ENCODE measurements around the gene TTC17.
A peak's percentile ranks its signal among the peaks of the same experiment; 100 is the strongest.
"Not testable (repeated sequence)": the region's sequence is repeated elsewhere in the genome, so short reads cannot be mapped to it uniquely, and the experiment has no call there.

The TTC17 gene

GRCh38 chr11:43358801-43359421 lies at the start of gene TTC17:
TSS of gene TTC17 (plus strand) at chr11:43358920. CDS start at chr11:43358955, 35 bp downstream.
- DNase-seq (ENCODE audit: low spot score): peak; percentile 90

- DNase-seq (ENCODE audit: low spot score): peak; percentile 94
These were observed 46.7 kb upstream of the TTC17 start, which contains the start of gene API5 for GRCh38 chr11:43311791-43312607. TSS of gene API5 (plus strand) at chr11:43311996. CDS start at chr11:43312128, 132 bp downstream.

- DNase-seq (ENCODE audit: low spot score): no peak
These were observed 42.8 kb upstream of the TTC17 start for GRCh38 chr11:43315966-43316365.

GRCh38 chr11:43316451-43316850 lies 42.3 kb upstream of the TTC17 start:
- DNase-seq (ENCODE audit: low spot score): no peak

GRCh38 chr11:43327987-43328386 lies 30.7 kb upstream of the TTC17 start:
- DNase-seq (ENCODE audit: low spot score): no peak

GRCh38 chr11:43328482-43328881 lies 30.2 kb upstream of the TTC17 start:
- DNase-seq (ENCODE audit: low spot score): no peak

- DNase-seq (ENCODE audit: low spot score): no peak
These were observed 17.6 kb upstream of the TTC17 start for GRCh38 chr11:43341159-43341558.

GRCh38 chr11:43351426-43351825 lies 7.3 kb upstream of the TTC17 start:
- DNase-seq (ENCODE audit: low spot score): not testable (repeated sequence)

GRCh38 chr11:43354311-43354710 lies 4.4 kb upstream of the TTC17 start:
- DNase-seq (ENCODE audit: low spot score): no peak

GRCh38 chr11:43356336-43356735 lies 2.4 kb upstream of the TTC17 start:
- no peak for DNase-seq (ENCODE audit: low spot score)

GRCh38 chr11:43358279-43358800 lies 380 bp upstream of the TTC17 start:
- no peak for DNase-seq (ENCODE audit: low spot score)

GRCh38 chr11:43359422-43359818 lies 700 bp downstream of the TTC17 start:
- DNase-seq (ENCODE audit: low spot score): peak; percentile 6

- DNase-seq (ENCODE audit: low spot score): no peak
These were observed 1.8 kb downstream of the TTC17 start for GRCh38 chr11:43360361-43361032.

GRCh38 chr11:43366677-43367076 lies 8.0 kb downstream of the TTC17 start:
- no peak for DNase-seq (ENCODE audit: low spot score)

GRCh38 chr11:43367382-43368178 lies 8.9 kb downstream of the TTC17 start:
- no peak for DNase-seq (ENCODE audit: low spot score)

GRCh38 chr11:43376065-43376464 lies 17.3 kb downstream of the TTC17 start:
- DNase-seq (ENCODE audit: low spot score): no peak

GRCh38 chr11:43376594-43376993 lies 17.9 kb downstream of the TTC17 start:
- DNase-seq (ENCODE audit: low spot score): no peak

GRCh38 chr11:43377389-43377788 lies 18.7 kb downstream of the TTC17 start:
- DNase-seq (ENCODE audit: low spot score): no peak

GRCh38 chr11:43378897-43379296 lies 20.2 kb downstream of the TTC17 start:
- no peak for DNase-seq (ENCODE audit: low spot score)

- DNase-seq (ENCODE audit: low spot score): no peak
These were observed 23.1 kb downstream of the TTC17 start for GRCh38 chr11:43381802-43382201.

GRCh38 chr11:43382614-43383013 lies 23.9 kb downstream of the TTC17 start:
- DNase-seq (ENCODE audit: low spot score): no peak

- no peak for DNase-seq (ENCODE audit: low spot score)
These were observed 25.7 kb downstream of the TTC17 start for GRCh38 chr11:43384393-43384792.

All from putamen (tissue), 1 donor.